Activated CD4-positive, alpha-beta T cell treated with anti-CD3 and anti-CD28 coated beads, Interleukin-2, amount 10 ng/mL, durations not matched to agents 7 days and 5 days (primary cell): ENCODE results near the gene MOV10. TPM values are rescaled to one million over a fixed set of nuclear protein-coding genes. Genes with fewer than 3 reads are reported as not detected.
"Not testable (repeated sequence)": the region's sequence is repeated elsewhere in the genome, so short reads cannot be mapped to it uniquely, and the experiment has no call there.

Experiments used
- CTCF ChIA-PET: fragments of 350-600 bp; sonication (Branson Sonifier 250); formaldehyde crosslinking; loops from one replicate; lab custom pipeline; 2021; ENCODE audit warnings: antibody characterized with exemption; lab: Charles Lee
- POLR2A ChIA-PET: fragments of 350-600 bp; sonication (Branson Sonifier 250); formaldehyde crosslinking; loops from one replicate; lab custom pipeline; 2021; ENCODE audit warnings: antibody characterized with exemption; lab: Charles Lee
- DNase-seq: peaks from one replicate; pipeline ENCODE4 v3.0.0-alpha.2; 2020
- H3K27ac Mint-ChIP-seq: one replicate; pipeline ENCODE4 v1.8.0; 2021; ENCODE audit warnings: mild to moderate bottlenecking, moderate library complexity, mixed read lengths
- H3K27me3 Mint-ChIP-seq: one replicate; pipeline ENCODE4 v1.8.0; 2021; ENCODE audit warnings: mixed read lengths
- H3K36me3 Mint-ChIP-seq: one replicate; pipeline ENCODE4 v1.8.0; 2021; ENCODE audit warnings: low read depth, mixed read lengths
- H3K4me1 Mint-ChIP-seq: one replicate; pipeline ENCODE4 v1.8.0; 2021; ENCODE audit warnings: mixed read lengths
- H3K4me3 Mint-ChIP-seq: one replicate; pipeline ENCODE4 v1.8.0; 2021; ENCODE audit warnings: mild to moderate bottlenecking, moderate library complexity, mixed read lengths
- H3K9me3 Mint-ChIP-seq: one replicate; pipeline ENCODE4 v1.8.0; 2021; ENCODE audit warnings: mixed read lengths
- total RNA-seq, 2 experiments: library from RNA; stranded (reverse); gene quantifications; one replicate each; pipeline ENCODE4 v1.2.3, GENCODE V29; 2021

The MOV10 gene
- total RNA-seq, 2 experiments from 2014 or later: 118 to 126 TPM

- H3K27me3 Mint-ChIP-seq: peaks cover 25% of the 10 kb centered on the region
- H3K27ac Mint-ChIP-seq: not testable (repeated sequence)
Measured at GRCh38 chr1:112721294-112721693, 46.8 kb downstream of the MOV10 start.

DNA sequence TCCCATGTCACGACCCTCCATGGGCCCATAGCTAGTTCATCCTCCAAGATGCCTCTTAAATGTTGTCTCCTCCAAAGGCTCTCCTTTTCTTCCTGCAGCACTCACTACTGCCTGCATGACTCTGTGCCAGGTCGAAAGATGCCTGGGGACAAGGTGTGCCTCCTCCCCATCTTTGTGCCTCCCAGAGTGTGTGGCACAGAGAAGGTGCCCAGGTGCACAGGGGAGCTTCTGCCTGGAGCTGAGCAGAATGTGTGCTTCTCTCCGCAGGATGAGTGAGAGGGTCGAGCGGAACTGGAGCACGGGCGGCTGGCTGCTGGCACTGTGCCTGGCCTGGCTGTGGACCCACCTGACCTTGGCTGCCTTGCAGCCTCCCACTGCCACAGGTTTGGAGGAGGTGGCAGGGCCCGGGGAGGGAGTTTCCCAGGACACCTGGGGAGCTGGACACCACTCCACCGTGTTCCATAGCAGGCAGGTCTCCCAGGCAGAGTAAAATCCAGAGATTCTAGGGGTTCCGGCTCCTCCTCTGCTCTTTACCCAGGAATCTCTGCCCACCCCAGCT lies 47.6 kb downstream of the MOV10 start:
- H3K27ac Mint-ChIP-seq: no peak overlapping the region
- CTCF ChIA-PET: interaction anchor here (1.3 to 4.5 kb wide), 2 partner anchors 61 to 82 kb away, joined by 3 to 36 read pairs; no protein-coding TSS in a partner anchor
- no peak for DNase-seq
- H3K4me1 Mint-ChIP-seq: peaks cover 14% of the 10 kb centered on the region
- H3K9me3 Mint-ChIP-seq: no peaks in the 10 kb centered on the region
- POLR2A ChIA-PET: no interaction called here
- peaks cover 25% of the 10 kb centered on the region for H3K27me3 Mint-ChIP-seq
- no peaks in the 10 kb centered on the region for H3K36me3 Mint-ChIP-seq
- H3K4me3 Mint-ChIP-seq: no peak overlapping the region

More at GRCh38 chr1:112721294-112721693, 46.8 kb downstream of the MOV10 start:
- DNase-seq, POLR2A ChIA-PET, H3K4me3 Mint-ChIP-seq, H3K36me3 Mint-ChIP-seq, H3K9me3 Mint-ChIP-seq: not testable (repeated sequence)
- peaks cover 17% of the 10 kb centered on the region for H3K4me1 Mint-ChIP-seq
- CTCF ChIA-PET: interaction anchor here (1.1 to 4.5 kb wide), 3 partner anchors 32 to 83 kb away, joined by 3 to 36 read pairs (median 3); no protein-coding TSS in a partner anchor

- no peaks in the 10 kb centered on the region for H3K36me3 Mint-ChIP-seq
- H3K27ac Mint-ChIP-seq: no peak overlapping the region
- no peaks in the 10 kb centered on the region for H3K9me3 Mint-ChIP-seq
- POLR2A ChIA-PET: no interaction called here
- H3K4me1 Mint-ChIP-seq: peaks cover 14% of the 10 kb centered on the region
- H3K4me3 Mint-ChIP-seq: no peak overlapping the region
- DNase-seq: no peak
- CTCF ChIA-PET: interaction anchor here (1.0 to 4.5 kb wide), 3 partner anchors 9 to 81 kb away, joined by 3 to 36 read pairs (median 5); no protein-coding TSS in a partner anchor
- H3K27me3 Mint-ChIP-seq: peaks cover 21% of the 10 kb centered on the region
Measured at GRCh38 chr1:112722601-112723510, 48.4 kb downstream of the MOV10 start.

DNA sequence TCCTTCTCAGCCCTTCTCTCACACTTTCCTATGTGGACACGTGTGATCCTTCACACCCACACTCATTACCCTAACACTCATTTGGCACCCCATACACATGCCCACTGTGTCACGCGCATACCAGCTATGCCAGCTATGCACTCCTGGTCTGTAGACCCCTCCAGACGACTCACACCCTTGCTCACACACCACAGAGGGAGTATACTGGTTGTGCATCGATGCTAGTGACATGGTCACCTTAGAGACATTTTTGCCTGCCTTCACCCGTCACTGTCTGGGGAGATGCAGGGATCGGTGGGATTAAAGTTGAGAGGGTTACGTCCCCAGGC lies 49.0 kb downstream of the MOV10 start:
- no peaks in the 10 kb centered on the region for H3K9me3 Mint-ChIP-seq
- H3K27ac Mint-ChIP-seq: no peak overlapping the region
- no peak for DNase-seq
- H3K36me3 Mint-ChIP-seq: no peaks in the 10 kb centered on the region
- ChIA-PET POLR2A (no interaction called here), CTCF (interaction anchor here (1.0 to 1.3 kb wide), 2 partner anchors 9 to 13 kb away, joined by 3 to 5 read pairs; no protein-coding TSS in a partner anchor)
- H3K4me1 Mint-ChIP-seq: peaks cover 14% of the 10 kb centered on the region
- H3K27me3 Mint-ChIP-seq: peaks cover 19% of the 10 kb centered on the region
- no peak overlapping the region for H3K4me3 Mint-ChIP-seq

DNA sequence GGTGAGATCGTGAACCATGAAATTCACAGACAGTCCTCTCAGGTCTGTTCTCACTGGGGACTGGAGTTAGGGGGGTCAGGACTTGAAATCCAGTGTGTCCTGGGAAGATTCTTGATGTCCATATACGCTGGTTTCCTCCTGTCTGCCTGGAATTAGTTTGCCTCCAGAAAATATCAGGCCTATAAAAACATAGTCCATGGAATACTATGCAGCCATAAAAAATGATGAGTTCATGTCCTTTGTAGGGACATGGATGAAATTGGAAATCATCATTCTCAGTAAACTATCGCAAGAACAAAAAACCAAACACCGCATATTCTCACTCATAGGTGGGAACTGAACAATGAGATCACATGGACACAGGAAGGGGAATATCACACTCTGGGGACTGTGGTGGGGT lies 49.8 kb downstream of the MOV10 start:
- DNase-seq, H3K36me3 Mint-ChIP-seq, H3K27ac Mint-ChIP-seq, H3K9me3 Mint-ChIP-seq, H3K4me3 Mint-ChIP-seq, POLR2A ChIA-PET: not testable (repeated sequence)
- Mint-ChIP-seq H3K4me1 (peaks cover 12% of the 10 kb centered on the region), H3K27me3 (peaks cover 17% of the 10 kb centered on the region)
- CTCF ChIA-PET: interaction anchor here (1.3 kb wide), 1 partner anchor 13 kb away, joined by 3 read pairs; no protein-coding TSS in a partner anchor

GRCh38 chr1:112727716-112728115 lies 53.3 kb downstream of the MOV10 start:
- Mint-ChIP-seq H3K4me1 (peaks cover 8% of the 10 kb centered on the region), H3K9me3 (no peaks in the 10 kb centered on the region), H3K27ac (no peak overlapping the region), H3K4me3 (no peak overlapping the region), H3K36me3 (no peaks in the 10 kb centered on the region), H3K27me3 (no peaks in the 10 kb centered on the region)
- no peak for DNase-seq
- ChIA-PET POLR2A (no interaction called here), CTCF (interaction anchor here (1.5 kb wide), 1 partner anchor 76 kb away, joined by 5 read pairs; no protein-coding TSS in a partner anchor)

- H3K27me3 Mint-ChIP-seq, DNase-seq, H3K9me3 Mint-ChIP-seq, H3K4me3 Mint-ChIP-seq, H3K36me3 Mint-ChIP-seq, H3K4me1 Mint-ChIP-seq, H3K27ac Mint-ChIP-seq, POLR2A ChIA-PET, CTCF ChIA-PET: not testable (repeated sequence)
Measured at GRCh38 chr1:112728306-112728971, 54.0 kb downstream of the MOV10 start.

GRCh38 chr1:112729011-112729410 lies 54.6 kb downstream of the MOV10 start:
- DNase-seq, H3K9me3 Mint-ChIP-seq, POLR2A ChIA-PET, H3K4me1 Mint-ChIP-seq, H3K4me3 Mint-ChIP-seq, H3K27me3 Mint-ChIP-seq, H3K36me3 Mint-ChIP-seq, H3K27ac Mint-ChIP-seq: not testable (repeated sequence)
- CTCF ChIA-PET: interaction anchor here (1.3 kb wide), 1 partner anchor 13 kb away, joined by 5 read pairs; the partner anchor contains the start of gene PPM1J

DNA sequence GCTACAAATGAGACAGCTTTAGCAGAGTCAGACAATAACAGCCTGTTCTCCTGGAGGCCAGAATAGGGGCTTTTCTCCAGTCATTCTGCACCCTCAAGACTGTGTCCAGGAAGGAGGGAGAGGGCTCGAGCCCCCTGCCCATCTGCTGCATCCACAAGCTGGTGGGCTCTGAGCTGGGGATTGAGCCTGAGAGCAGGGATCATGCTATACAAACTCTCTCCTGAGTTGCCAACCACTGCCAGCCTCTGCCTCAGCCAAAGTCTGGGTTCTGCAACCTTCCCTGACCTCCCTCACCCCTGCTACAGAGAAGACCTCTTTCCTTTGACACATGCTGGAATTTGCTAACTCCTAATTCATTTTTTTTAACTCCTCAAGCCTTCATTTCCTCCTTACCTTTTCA lies 55.5 kb downstream of the MOV10 start:
- DNase-seq: no peak
- Mint-ChIP-seq H3K36me3 (no peaks in the 10 kb centered on the region), H3K4me1 (no peaks in the 10 kb centered on the region), H3K9me3 (no peaks in the 10 kb centered on the region), H3K27ac (no peak overlapping the region), H3K27me3 (peaks cover 4% of the 10 kb centered on the region), H3K4me3 (no peak overlapping the region)
- POLR2A ChIA-PET: no interaction called here
- CTCF ChIA-PET: interaction anchor here (0.6 to 1.3 kb wide), 5 partner anchors 10 to 341 kb away, joined by 3 to 5 read pairs (median 4); partner anchors contain the start of gene PPM1J

- CTCF ChIA-PET: no interaction called here
- DNase-seq: no peak
- H3K9me3 Mint-ChIP-seq: no peaks in the 10 kb centered on the region
- no peaks in the 10 kb centered on the region for H3K36me3 Mint-ChIP-seq
- peaks cover 4% of the 10 kb centered on the region for H3K27me3 Mint-ChIP-seq
- no peak overlapping the region for H3K27ac Mint-ChIP-seq
- H3K4me1 Mint-ChIP-seq: no peaks in the 10 kb centered on the region
- no peak overlapping the region for H3K4me3 Mint-ChIP-seq
- POLR2A ChIA-PET: no interaction called here
Measured at GRCh38 chr1:112731451-112731850, 57.0 kb downstream of the MOV10 start.

DNA sequence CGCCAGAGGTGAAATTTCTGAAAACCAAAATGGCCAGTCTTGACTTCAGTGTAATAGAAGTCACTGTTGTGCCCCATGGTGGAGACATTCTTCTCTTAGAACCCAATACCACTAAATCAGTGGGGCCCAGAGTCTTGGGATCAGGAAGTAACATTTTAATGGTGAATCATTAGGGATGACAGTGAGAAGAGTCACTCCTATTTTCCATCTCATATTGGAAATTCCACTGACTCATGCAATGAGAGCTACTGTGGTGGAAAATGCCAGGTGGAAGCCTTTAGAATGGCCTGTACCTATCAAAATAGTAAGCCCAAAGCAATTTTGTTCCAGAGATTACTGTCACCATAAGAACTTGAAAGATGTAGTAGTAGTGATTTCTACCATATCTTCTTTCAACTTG lies 61.3 kb downstream of the MOV10 start:
- ChIA-PET CTCF (no interaction called here), POLR2A (no interaction called here)
- no peak overlapping the region for H3K27ac Mint-ChIP-seq
- no peaks in the 10 kb centered on the region for H3K4me1 Mint-ChIP-seq
- H3K27me3 Mint-ChIP-seq: peaks cover 28% of the 10 kb centered on the region
- H3K9me3 Mint-ChIP-seq: no peaks in the 10 kb centered on the region
- DNase-seq: no peak
- H3K4me3 Mint-ChIP-seq: no peak overlapping the region
- H3K36me3 Mint-ChIP-seq: no peaks in the 10 kb centered on the region

DNA sequence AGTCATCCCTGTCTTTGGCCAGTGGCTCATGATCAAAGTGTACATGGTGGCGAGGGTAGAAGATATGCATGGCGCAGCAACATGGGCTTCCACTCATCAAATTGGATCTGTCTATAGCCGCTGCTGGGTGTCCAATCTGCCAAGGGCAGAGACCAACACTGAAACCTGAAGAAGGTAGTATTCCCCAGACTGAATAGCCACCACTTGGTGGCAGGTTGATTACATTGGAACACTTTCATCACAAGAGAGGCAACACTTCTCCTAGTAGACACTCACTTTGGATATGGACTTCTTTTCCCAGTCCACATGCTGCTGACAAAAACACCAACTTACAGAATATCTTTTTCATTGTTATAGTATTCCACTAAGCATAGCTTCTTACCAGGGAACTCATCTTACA lies 63.1 kb downstream of the MOV10 start:
- POLR2A ChIA-PET: no interaction called here
- H3K36me3 Mint-ChIP-seq: peaks cover 1% of the 10 kb centered on the region
- CTCF ChIA-PET: no interaction called here
- H3K9me3 Mint-ChIP-seq: no peaks in the 10 kb centered on the region
- peaks cover 46% of the 10 kb centered on the region for H3K27me3 Mint-ChIP-seq
- H3K27ac Mint-ChIP-seq: no peak overlapping the region
- no peaks in the 10 kb centered on the region for H3K4me1 Mint-ChIP-seq
- no peak for DNase-seq
- no peak overlapping the region for H3K4me3 Mint-ChIP-seq
